ENCODE results near the gene KRT8.

GRCh38 chr12:52917800-52918199 is 12.9 kb upstream of the KRT8 start:
- TF ChIP-seq, protein P1, sequence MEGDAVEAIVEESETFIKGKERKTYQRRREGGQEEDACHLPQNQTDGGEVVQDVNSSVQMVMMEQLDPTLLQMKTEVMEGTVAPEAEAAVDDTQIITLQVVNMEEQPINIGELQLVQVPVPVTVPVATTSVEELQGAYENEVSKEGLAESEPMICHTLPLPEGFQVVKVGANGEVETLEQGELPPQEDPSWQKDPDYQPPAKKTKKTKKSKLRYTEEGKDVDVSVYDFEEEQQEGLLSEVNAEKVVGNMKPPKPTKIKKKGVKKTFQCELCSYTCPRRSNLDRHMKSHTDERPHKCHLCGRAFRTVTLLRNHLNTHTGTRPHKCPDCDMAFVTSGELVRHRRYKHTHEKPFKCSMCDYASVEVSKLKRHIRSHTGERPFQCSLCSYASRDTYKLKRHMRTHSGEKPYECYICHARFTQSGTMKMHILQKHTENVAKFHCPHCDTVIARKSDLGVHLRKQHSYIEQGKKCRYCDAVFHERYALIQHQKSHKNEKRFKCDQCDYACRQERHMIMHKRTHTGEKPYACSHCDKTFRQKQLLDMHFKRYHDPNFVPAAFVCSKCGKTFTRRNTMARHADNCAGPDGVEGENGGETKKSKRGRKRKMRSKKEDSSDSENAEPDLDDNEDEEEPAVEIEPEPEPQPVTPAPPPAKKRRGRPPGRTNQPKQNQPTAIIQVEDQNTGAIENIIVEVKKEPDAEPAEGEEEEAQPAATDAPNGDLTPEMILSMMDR (IDR thresholded peaks at IDR 0.05): no peak
- TF ChIP-seq EZH2 (IDR thresholded peaks at IDR 0.05; ENCODE audit: borderline replicate concordance, insufficient read depth, low read depth, low read length, poor library complexity, severe bottlenecking): no peak
